GM23338 (cell line): ENCODE data around the gene GHR. TPM values are rescaled to one million over a fixed set of nuclear protein-coding genes. Genes with fewer than 3 reads are reported as not detected.
"Not testable (repeated sequence)": the region's sequence is repeated elsewhere in the genome, so short reads cannot be mapped to it uniquely, and the experiment has no call there.

Experiments
- ATAC-seq: fragments of 200-7000 bp; cut with Tn5 transposase; 3 replicates; pipeline ENCODE4 v1.9.1; 2020
- DNase-seq: peaks from one replicate; pipeline ENCODE4 v3.0.0-alpha.2; 2015; ENCODE audit warnings: low spot score
- H2AFZ ChIP-seq: fragments of 200-600 bp; sonication (generic); 2 replicates; pipeline ENCODE4 v1.8.0; 2016; ENCODE audit warnings: antibody characterized with exemption, mild to moderate bottlenecking, moderate library complexity
- H3F3A ChIP-seq: fragments of 200-600 bp; sonication (generic); replicated peaks from 2 replicates; pipeline ENCODE4 v1.8.0; 2017; ENCODE audit warnings: antibody characterized with exemption, mixed run types, low read depth
- H3K27ac ChIP-seq: fragments of 200-600 bp; sonication (generic); 2 replicates; pipeline ENCODE4 v1.6.1; 2016; ENCODE audit warnings: low read depth
- H3K27me3 ChIP-seq: fragments of 200-600 bp; sonication (generic); 2 replicates; pipeline ENCODE4 v1.8.0; 2016; ENCODE audit warnings: mild to moderate bottlenecking, mixed run types, moderate library complexity; ENCODE audit not compliant: insufficient read depth
- H3K36me3 ChIP-seq: fragments of 200-600 bp; sonication (generic); 2 replicates; pipeline ENCODE4 v1.8.0; 2016; ENCODE audit warnings: mild to moderate bottlenecking; ENCODE audit not compliant: insufficient read depth
- H3K4me1 ChIP-seq: fragments of 200-600 bp; sonication (generic); 2 replicates; pipeline ENCODE4 v1.8.0; 2016; ENCODE audit warnings: mild to moderate bottlenecking, moderate library complexity; ENCODE audit not compliant: insufficient read depth
- H3K4me2 ChIP-seq: fragments of 200-600 bp; sonication (generic); 2 replicates; pipeline ENCODE4 v1.7.1; 2017; ENCODE audit warnings: mixed run types
- H3K4me3 ChIP-seq: fragments of 200-600 bp; sonication (generic); 2 replicates; pipeline ENCODE4 v1.6.1; 2016; ENCODE audit warnings: mixed run types
- H3K79me2 ChIP-seq: fragments of 200-600 bp; sonication (generic); replicated peaks from 2 replicates; pipeline ENCODE4 v1.8.0; 2017; ENCODE audit warnings: mild to moderate bottlenecking; ENCODE audit not compliant: insufficient read depth
- H3K9me2 ChIP-seq: fragments of 200-600 bp; sonication (generic); 2 replicates; pipeline ENCODE4 v1.8.0; 2017; ENCODE audit not compliant: insufficient read depth
- H4K20me1 ChIP-seq: fragments of 200-600 bp; sonication (generic); replicated peaks from 2 replicates; pipeline ENCODE4 v1.8.0; 2017; ENCODE audit warnings: mild to moderate bottlenecking; ENCODE audit not compliant: insufficient read depth
- H3K27ac Mint-ChIP-seq: 2 replicates; pipeline ENCODE4 v1.8.0; 2020; ENCODE audit warnings: inconsistent platforms, mild to moderate bottlenecking, moderate library complexity, mixed read lengths
- H3K27me3 Mint-ChIP-seq: 3 replicates; pipeline ENCODE4 v1.8.0; 2022; ENCODE audit warnings: low read depth, mild to moderate bottlenecking, moderate library complexity, mixed read lengths, inconsistent platforms; ENCODE audit not compliant: insufficient read depth, poor library complexity
- H3K36me3 Mint-ChIP-seq: 3 replicates; pipeline ENCODE4 v1.8.0; 2021; ENCODE audit warnings: low read depth, mild to moderate bottlenecking, inconsistent platforms, moderate library complexity, mixed read lengths
- H3K4me1 Mint-ChIP-seq: 3 replicates; pipeline ENCODE4 v1.8.0; 2020; ENCODE audit warnings: mild to moderate bottlenecking, inconsistent platforms, mixed read lengths
- H3K4me3 Mint-ChIP-seq: 3 replicates; pipeline ENCODE4 v1.8.0; 2021; ENCODE audit warnings: moderate library complexity, mild to moderate bottlenecking, inconsistent platforms, mixed read lengths
- H3K9me3 Mint-ChIP-seq: 3 replicates; pipeline ENCODE4 v1.8.0; 2020; ENCODE audit warnings: moderate library complexity, mild to moderate bottlenecking, inconsistent platforms, mixed read lengths
- CREB1 ChIP-seq: fragments of 250-450 bp; sonication (Bioruptor Pico); IDR thresholded peaks from 2 replicates; pipeline ENCODE4 v1.5.0; 2020; ENCODE audit warnings: low read depth, mild to moderate bottlenecking, moderate library complexity
- CTCF ChIP-seq, 2 experiments: fragments of 200-600 bp in 1 of 2; sonication (generic) in 1 of 2; conservative IDR thresholded peaks; 2 replicates each; pipeline versions ENCODE4 v1.5.1 to v1.6.1; 2016 to 2017; ENCODE audit warnings: antibody characterized with exemption in 2 of 2, low read depth in 2 of 2, mild to moderate bottlenecking in 2 of 2, moderate library complexity in 1 of 2
- ETS1 ChIP-seq: IDR thresholded peaks from 2 replicates; pipeline ENCODE4 v1.6.1; 2016; ENCODE audit warnings: antibody characterized with exemption
- EZH2phosphoT487 ChIP-seq: fragments of 200-600 bp; sonication (generic); IDR thresholded peaks from one replicate; pipeline ENCODE4 v1.8.1; 2018; ENCODE audit warnings: antibody characterized with exemption; ENCODE audit not compliant: unreplicated experiment
- NANOG ChIP-seq: IDR thresholded peaks from 2 replicates; pipeline ENCODE4 v1.6.1; 2016; ENCODE audit warnings: antibody characterized with exemption, borderline replicate concordance
- POLR2AphosphoS5 ChIP-seq: IDR thresholded peaks from 2 replicates; pipeline ENCODE4 v1.6.1; 2016; ENCODE audit warnings: antibody characterized with exemption, low read depth
- STAT1 ChIP-seq: IDR thresholded peaks from one replicate; pipeline ENCODE4 v1.6.1; 2016; ENCODE audit warnings: antibody characterized with exemption; ENCODE audit not compliant: unreplicated experiment
- ZNF331 ChIP-seq: fragments of 250-450 bp; sonication (Bioruptor Pico); IDR thresholded peaks from 2 replicates; pipeline ENCODE4 v1.5.0; 2020; ENCODE audit warnings: low read depth, mild to moderate bottlenecking, moderate library complexity
- polyA plus RNA-seq: library from polyadenylated mRNA; unstranded; fragments of >200 nt; fragmentation: Nextera tagmentation; extraction: Ambion mirVana; gene quantifications from 2 replicates; pipeline ENCODE4 v1.2.1, GENCODE V29; 2016
- total RNA-seq: library from RNA; depleted of rRNA; stranded (reverse); fragments of >200 nt; shearing (Covaris generic); gene quantifications from 2 replicates; pipeline ENCODE4 v1.2.3, GENCODE V29; 2014

GHR gene
- total and polyA plus RNA-seq, 2 experiments from 2014 or later, result 0.21 to 1.9 TPM

- DNase-seq, result no peak
- TF ChIP-seq ZNF331 (CRISPR knock-in tag) (no peak), CTCF (conservative IDR thresholded peaks at IDR 0.05; ENCODE audit: low read depth in 2 of 2) (no peak), NANOG (no peak), POLR2AphosphoS5 (no peak), ETS1 (no peak), STAT1 (no peak), CREB1 (no peak)
- no peaks in the 10 kb centered on the region for H3K9me2 ChIP-seq
- H3K79me2 ChIP-seq, result no peaks in the 10 kb centered on the region
- no peaks in the 10 kb centered on the region for H3K4me1 ChIP-seq
- Mint-ChIP-seq H3K9me3 (peaks cover 26% of the 10 kb centered on the region), H3K36me3 (peaks cover 12% of the 10 kb centered on the region), H3K4me3 (no peak overlapping the region), H3K27ac (no peak overlapping the region; the same call in 1 of the 2 replicates), H3K27me3 (no peaks in the 10 kb centered on the region), H3K4me1 (peaks cover 7% of the 10 kb centered on the region; the same call in 2 of the 3 replicates)
- no peak overlapping the region for H2AFZ ChIP-seq
- H3F3A ChIP-seq, result no peaks in the 10 kb centered on the region
- no peak overlapping the region for H3K4me2 ChIP-seq
- no peak overlapping the region for H3K27ac ChIP-seq
- no peak for ATAC-seq
- no peaks in the 10 kb centered on the region; the same call in 1 of the 2 replicates for H3K36me3 ChIP-seq
- no peaks in the 10 kb centered on the region for H3K27me3 ChIP-seq
- H3K4me3 ChIP-seq, result no peak overlapping the region
- no peaks in the 10 kb centered on the region for H4K20me1 ChIP-seq
Observed at GRCh38 chr5:42655982-42656650, 232.9 kb downstream of the GHR start.

GRCh38 chr5:42656651-42657015 is 233.4 kb downstream of the GHR start:
- H3K27me3 Mint-ChIP-seq, result peaks cover 2% of the 10 kb centered on the region
- no peaks in the 10 kb centered on the region for H3K27me3 ChIP-seq
- H3K4me3 ChIP-seq, result no peak overlapping the region
- peaks cover 7% of the 10 kb centered on the region; the same call in 2 of the 3 replicates for H3K4me1 Mint-ChIP-seq
- no peak overlapping the region for H3K27ac ChIP-seq
- ATAC-seq (no peak), DNase-seq (no peak)
- H3K36me3 Mint-ChIP-seq, result peaks cover 12% of the 10 kb centered on the region
- no peak overlapping the region; the same call in 1 of the 2 replicates for H3K27ac Mint-ChIP-seq
- H3K4me1 ChIP-seq, result no peaks in the 10 kb centered on the region
- no peak overlapping the region for H3K4me2 ChIP-seq
- peaks cover 30% of the 10 kb centered on the region for H3K9me3 Mint-ChIP-seq
- no peak overlapping the region for H2AFZ ChIP-seq
- TF ChIP-seq EZH2phosphoT487 (no peak), CTCF (conservative IDR thresholded peaks at IDR 0.05; ENCODE audit: low read depth in 2 of 2) (peak in 1 of 2 experiments; percentile 28; a peak in 2 of 4 replicates)
- no peaks in the 10 kb centered on the region for H3F3A ChIP-seq
- no peak overlapping the region for H3K4me3 Mint-ChIP-seq
- H3K9me2 ChIP-seq, result no peaks in the 10 kb centered on the region
- H3K36me3 ChIP-seq, result no peaks in the 10 kb centered on the region; the same call in 1 of the 2 replicates
- no peaks in the 10 kb centered on the region for H3K79me2 ChIP-seq
- no peaks in the 10 kb centered on the region for H4K20me1 ChIP-seq

GRCh38 chr5:42659869-42660268 is 236.6 kb downstream of the GHR start:
- H3K36me3 ChIP-seq, DNase-seq: not testable (repeated sequence)

More at GRCh38 chr5:42659869-42660268, 236.6 kb downstream of the GHR start:
- H3K4me1 Mint-ChIP-seq, H3K4me1 ChIP-seq, H3K27me3 ChIP-seq, H3K27ac ChIP-seq, H3K27ac Mint-ChIP-seq, H3K4me2 ChIP-seq, H3K27me3 Mint-ChIP-seq, H3K4me3 Mint-ChIP-seq, H3K79me2 ChIP-seq, H4K20me1 ChIP-seq, ATAC-seq, H2AFZ ChIP-seq, H3K9me2 ChIP-seq, H3F3A ChIP-seq, H3K4me3 ChIP-seq: not testable (repeated sequence)
- Mint-ChIP-seq H3K36me3 (peaks cover 12% of the 10 kb centered on the region), H3K9me3 (peaks cover 35% of the 10 kb centered on the region)
